Mesothelial cell of epicardium (in vitro differentiated cells): ENCODE measurements around the gene PGAM2. TPM values are rescaled to one million over a fixed set of nuclear protein-coding genes. Genes with fewer than 3 reads are reported as not detected.

ENCODE experiments used
- DNase-seq, 2 experiments: peaks; one replicate each; pipeline ENCODE4 v3.0.0; 2021; ENCODE audit warnings: low spot score in 2 of 2; ENCODE audit not compliant: unreplicated experiment in 2 of 2
- H3K27ac Mint-ChIP-seq: 2 replicates; pipeline ENCODE4 v1.8.0; 2021; ENCODE audit warnings: mixed read lengths
- H3K27me3 Mint-ChIP-seq: 2 replicates; pipeline ENCODE4 v1.8.0; 2021; ENCODE audit warnings: low read depth, mixed read lengths
- H3K36me3 Mint-ChIP-seq: 2 replicates; pipeline ENCODE4 v1.8.0; 2021; ENCODE audit warnings: mixed read lengths
- H3K4me1 Mint-ChIP-seq: 2 replicates; pipeline ENCODE4 v1.8.0; 2021; ENCODE audit warnings: mixed read lengths
- H3K4me3 Mint-ChIP-seq: 2 replicates; pipeline ENCODE4 v1.8.0; 2021; ENCODE audit warnings: mild to moderate bottlenecking, moderate library complexity, mixed read lengths
- H3K9me3 Mint-ChIP-seq: 2 replicates; pipeline ENCODE4 v1.8.0; 2021; ENCODE audit warnings: mixed read lengths
- CTCF ChIP-seq: fragments of 200-600 bp; sonication (generic); IDR thresholded peaks from one replicate; pipeline ENCODE4 v1.5.0; 2021; ENCODE audit warnings: antibody characterized with exemption; ENCODE audit not compliant: unreplicated experiment
- total RNA-seq: library from RNA; stranded (reverse); gene quantifications from 3 replicates; pipeline ENCODE4 v1.2.1, GENCODE V29; 2021

Gene PGAM2
- total RNA-seq, 1 donor from 2014 or later: 1.2 TPM

- H3K27me3 Mint-ChIP-seq: peaks cover 9% of the 10 kb centered on the region
- H3K27ac Mint-ChIP-seq: no peak overlapping the region
- DNase-seq: no peak
- H3K4me1 Mint-ChIP-seq: peaks cover 13% of the 10 kb centered on the region
- no peaks in the 10 kb centered on the region for H3K9me3 Mint-ChIP-seq
- no peak overlapping the region for H3K4me3 Mint-ChIP-seq
- H3K36me3 Mint-ChIP-seq: peaks cover 10% of the 10 kb centered on the region
- TF ChIP-seq CTCF: no peak
Observed at GRCh38 chr7:44062903-44063295, 2.5 kb downstream of the PGAM2 start.

GRCh38 chr7:44062180-44062902, 3.0 kb downstream of the PGAM2 start:
- H3K9me3 Mint-ChIP-seq: no peaks in the 10 kb centered on the region
- peaks cover 9% of the 10 kb centered on the region for H3K27me3 Mint-ChIP-seq
- H3K4me3 Mint-ChIP-seq: no peak overlapping the region
- peaks cover 15% of the 10 kb centered on the region for H3K36me3 Mint-ChIP-seq
- no peak for DNase-seq
- no peak for TF ChIP-seq CTCF
- H3K4me1 Mint-ChIP-seq: peaks cover 13% of the 10 kb centered on the region
- H3K27ac Mint-ChIP-seq: no peak overlapping the region

- H3K4me3 Mint-ChIP-seq: no peak overlapping the region
- H3K27ac Mint-ChIP-seq: no peak overlapping the region
- peaks cover 15% of the 10 kb centered on the region for H3K36me3 Mint-ChIP-seq
- DNase-seq: no peak
- peaks cover 9% of the 10 kb centered on the region for H3K4me1 Mint-ChIP-seq
- no peak for TF ChIP-seq CTCF
- peaks cover 9% of the 10 kb centered on the region for H3K27me3 Mint-ChIP-seq
- H3K9me3 Mint-ChIP-seq: no peaks in the 10 kb centered on the region
Observed at GRCh38 chr7:44061645-44062179, 3.7 kb downstream of the PGAM2 start.

DNA sequence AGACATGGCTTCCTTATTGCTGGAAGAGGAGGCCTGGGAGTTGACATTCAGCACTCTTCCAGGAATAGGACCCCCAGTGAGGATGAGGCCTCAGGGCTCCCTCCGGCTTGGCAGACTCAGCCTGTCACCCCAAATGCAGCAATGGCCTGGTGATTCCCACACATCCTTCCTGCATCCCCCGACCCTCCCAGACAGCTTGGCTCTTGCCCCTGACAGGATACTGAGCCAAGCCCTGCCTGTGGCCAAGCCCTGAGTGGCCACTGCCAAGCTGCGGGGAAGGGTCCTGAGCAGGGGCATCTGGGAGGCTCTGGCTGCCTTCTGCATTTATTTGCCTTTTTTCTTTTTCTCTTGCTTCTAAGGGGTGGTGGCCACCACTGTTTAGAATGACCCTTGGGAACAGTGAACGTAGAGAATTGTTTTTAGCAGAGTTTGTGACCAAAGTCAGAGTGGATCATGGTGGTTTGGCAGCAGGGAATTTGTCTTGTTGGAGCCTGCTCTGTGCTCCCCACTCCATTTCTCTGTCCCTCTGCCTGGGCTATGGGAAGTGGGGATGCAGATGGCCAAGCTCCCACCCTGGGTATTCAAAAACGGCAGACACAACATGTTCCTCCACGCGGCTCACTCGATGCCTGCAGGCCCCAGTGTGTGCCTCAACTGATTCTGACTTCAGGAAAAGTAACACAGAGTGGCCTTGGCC, 4.3 kb downstream of the PGAM2 start:
- Mint-ChIP-seq H3K27ac (no peak overlapping the region), H3K4me3 (no peak overlapping the region), H3K27me3 (peaks cover 9% of the 10 kb centered on the region), H3K36me3 (peaks cover 20% of the 10 kb centered on the region), H3K9me3 (peaks cover 1% of the 10 kb centered on the region), H3K4me1 (peaks cover 7% of the 10 kb centered on the region)
- DNase-seq: no peak
- no peak for TF ChIP-seq CTCF

DNA sequence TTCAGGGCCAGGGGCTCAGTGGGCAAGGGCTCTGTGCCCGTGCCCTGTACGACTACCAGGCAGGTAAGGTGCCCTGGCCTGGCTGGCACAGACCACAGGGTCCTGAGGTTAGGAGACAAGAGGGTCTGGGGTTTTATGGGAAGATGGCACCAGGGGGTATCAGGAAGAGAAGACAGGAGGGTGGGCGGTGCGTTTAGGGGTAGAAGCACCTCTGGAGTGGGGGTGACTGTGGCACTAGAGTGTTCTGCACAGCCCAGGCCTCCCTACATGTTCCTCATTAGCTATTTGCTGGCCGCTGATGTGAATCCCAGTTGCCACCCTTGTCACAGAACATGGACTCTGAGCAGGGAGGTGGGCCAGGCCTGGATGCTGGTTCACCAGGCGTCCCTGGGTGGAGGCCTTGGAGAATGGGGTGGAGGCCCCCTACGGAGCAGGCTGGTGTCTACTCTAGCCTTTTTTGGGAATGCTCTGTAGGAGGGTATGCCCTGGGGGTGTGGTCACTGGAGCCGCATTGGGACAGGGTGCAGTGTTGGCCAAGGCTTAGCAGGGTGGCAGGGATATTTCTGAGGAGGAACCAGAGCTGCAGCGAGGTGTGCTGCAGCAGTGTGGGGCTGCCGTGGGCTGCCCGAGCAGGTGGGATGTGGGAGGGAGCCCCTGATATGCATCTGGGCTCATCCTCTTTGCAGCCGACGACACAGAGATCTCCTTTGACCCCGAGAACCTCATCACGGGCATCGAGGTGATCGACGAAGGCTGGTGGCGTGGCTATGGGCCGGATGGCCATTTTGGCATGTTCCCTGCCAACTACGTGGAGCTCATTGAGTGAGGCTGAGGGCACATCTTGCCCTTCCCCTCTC, 5.0 kb downstream of the PGAM2 start:
- Mint-ChIP-seq H3K4me3 (no peak overlapping the region), H3K9me3 (peaks cover 8% of the 10 kb centered on the region), H3K36me3 (peaks cover 27% of the 10 kb centered on the region), H3K27me3 (peaks cover 9% of the 10 kb centered on the region), H3K27ac (no peak overlapping the region), H3K4me1 (no peaks in the 10 kb centered on the region)
- TF ChIP-seq CTCF: no peak
- DNase-seq: no peak
